CD14-positive monocyte (primary cell): ENCODE results near the gene GNA12. TPM values are rescaled to one million over a fixed set of nuclear protein-coding genes. Genes with fewer than 3 reads are reported as not detected.

ENCODE experiments used
- DNase-seq, 3 donors: peaks; one replicate each; pipeline ENCODE4 v3.0.0-alpha.2; 2011 to 2022
- H2AFZ ChIP-seq: 2 replicates; pipeline ENCODE4 v1.6.0; 2012; ENCODE audit warnings: mild to moderate bottlenecking, low read depth, low read length, inconsistent platforms; ENCODE audit not compliant: insufficient read depth, poor library complexity, severe bottlenecking
- H3K27ac ChIP-seq, 2 donors: 1 replicate in 1 of 2; 2 replicates in 1 of 2; pipeline ENCODE4 v1.5.1; 2012 to 2013; ENCODE audit warnings: low read length in 2 of 2, control low read depth in 1 of 2, inconsistent platforms in 1 of 2, low read depth in 1 of 2, mild to moderate bottlenecking in 1 of 2
- H3K27me3 ChIP-seq, 2 donors: one replicate each; pipeline versions ENCODE4 v1.6.0 to v1.6.1; 2011 to 2013; ENCODE audit warnings: low read length in 2 of 2; ENCODE audit not compliant: control insufficient read depth in 2 of 2, insufficient read depth in 2 of 2
- H3K36me3 ChIP-seq, 2 donors: replicated peaks in 1 of 2; 1 replicate in 1 of 2; 2 replicates in 1 of 2; pipeline versions ENCODE4 v1.5.1 to v1.6.1; 2012 to 2013; ENCODE audit warnings: low read length in 2 of 2, control low read depth in 1 of 2, inconsistent platforms in 1 of 2, mild to moderate bottlenecking in 1 of 2; ENCODE audit not compliant: insufficient read depth in 2 of 2, control insufficient read depth in 1 of 2
- H3K4me1 ChIP-seq, 2 donors: 1 replicate in 1 of 2; 2 replicates in 1 of 2; pipeline versions ENCODE4 v1.5.1 to v1.6.1; 2012 to 2013; ENCODE audit warnings: low read length in 2 of 2, control low read depth in 1 of 2, inconsistent platforms in 1 of 2, mild to moderate bottlenecking in 1 of 2, moderate library complexity in 1 of 2; ENCODE audit not compliant: insufficient read depth in 2 of 2, control insufficient read depth in 1 of 2
- H3K4me2 ChIP-seq: replicated peaks from 2 replicates; pipeline ENCODE3; 2012; ENCODE audit warnings: low read length, moderate library complexity, mild to moderate bottlenecking; ENCODE audit not compliant: poor library complexity, severe bottlenecking; ENCODE audit errors: extremely low read depth
- H3K4me3 ChIP-seq, 3 experiments: fragments of 200-600 bp in 1 of 3; sonication (generic) in 1 of 3; replicated peaks in 1 of 3; 1 replicate in 2 of 3; 2 replicates in 1 of 3; pipeline ENCODE4 v1.5.1; 2011 to 2013; ENCODE audit warnings: low read length in 3 of 3, mild to moderate bottlenecking in 3 of 3, control low read depth in 2 of 3, low read depth in 2 of 3, inconsistent platforms in 1 of 3, moderate library complexity in 1 of 3
- H3K79me2 ChIP-seq: 2 replicates; pipeline ENCODE4 v1.6.0; 2012; ENCODE audit warnings: mild to moderate bottlenecking, control low read depth, inconsistent platforms, low read length, moderate library complexity; ENCODE audit not compliant: insufficient read depth
- H3K9ac ChIP-seq: 2 replicates; pipeline ENCODE4 v1.6.0; 2017; ENCODE audit warnings: low read length, mild to moderate bottlenecking; ENCODE audit not compliant: insufficient read depth, poor library complexity, severe bottlenecking
- H3K9me3 ChIP-seq, 2 donors: replicated peaks in 1 of 2; 1 replicate in 1 of 2; 2 replicates in 1 of 2; pipeline versions ENCODE4 v1.5.1 to v1.6.1; 2012 to 2013; ENCODE audit warnings: low read length in 2 of 2, control low read depth in 1 of 2; ENCODE audit not compliant: control insufficient read depth in 1 of 2, insufficient read depth in 1 of 2
- H4K20me1 ChIP-seq: 2 replicates; pipeline ENCODE4 v1.6.0; 2012; ENCODE audit warnings: mild to moderate bottlenecking, low read length, control low read depth, moderate library complexity; ENCODE audit not compliant: insufficient read depth
- H3K27ac Mint-ChIP-seq, 7 donors: one replicate each; pipeline ENCODE4 v1.8.0; 2020; ENCODE audit warnings: mild to moderate bottlenecking in 7 of 7, mixed read lengths in 7 of 7, moderate library complexity in 6 of 7, inconsistent platforms in 2 of 7
- H3K27me3 Mint-ChIP-seq, 3 donors: one replicate each; pipeline ENCODE4 v1.8.0; 2021 to 2022; ENCODE audit warnings: low read depth in 3 of 3, mild to moderate bottlenecking in 3 of 3, mixed read lengths in 3 of 3, moderate library complexity in 3 of 3, inconsistent platforms in 1 of 3
- H3K36me3 Mint-ChIP-seq, 2 donors: one replicate each; pipeline ENCODE4 v1.8.0; 2020; ENCODE audit warnings: mixed read lengths in 2 of 2, inconsistent platforms in 1 of 2, mild to moderate bottlenecking in 1 of 2
- H3K4me1 Mint-ChIP-seq: one replicate; pipeline ENCODE4 v1.8.0; 2020; ENCODE audit warnings: mild to moderate bottlenecking, mixed read lengths
- H3K4me3 Mint-ChIP-seq, 2 donors: one replicate each; pipeline ENCODE4 v1.8.0; 2020; ENCODE audit warnings: mild to moderate bottlenecking in 2 of 2, mixed read lengths in 2 of 2, moderate library complexity in 1 of 2
- H3K9me3 Mint-ChIP-seq, 7 donors: one replicate each; pipeline ENCODE4 v1.8.0; 2020 to 2022; ENCODE audit warnings: mixed read lengths in 7 of 7, mild to moderate bottlenecking in 6 of 7, moderate library complexity in 6 of 7, inconsistent platforms in 2 of 7
- WGBS: methylation state at CpG from one replicate; pipeline ENCODE4 v1.1.5; 2013; ENCODE audit warnings: missing lambda C conversion rate; ENCODE audit not compliant: insufficient coverage; 5-methylcytosine and 5-hydroxymethylcytosine counted together
- intact Hi-C, 2 donors: fragments of 100-400 bp; cut with micrococcal nuclease; formaldehyde crosslinking; loops; one replicate each; pipeline versions ENCODE4 v1.15.0 to v1.15.1; 2023
- polyA plus RNA-seq, 3 donors: library from polyadenylated mRNA; depleted of rRNA in 1 of 3; unstranded in 2 of 3; stranded (reverse) in 1 of 3; fragments of 300-500 nt in 2 of 3; fragments of >200 nt in 1 of 3; fragmentation: Illumina TruSeq in 2 of 3; gene quantifications; 1 replicate in 2 of 3; 2 replicates in 1 of 3; pipeline ENCODE4 v1.2.3, GENCODE V29; 2012 to 2021
- TF ChIP-seq, protein P1 (sequence below): fragments of 200-600 bp; IDR thresholded peaks from one replicate; pipeline ENCODE4 v1.8.0; 2022; ENCODE audit warnings: antibody characterized with exemption, mild to moderate bottlenecking

The GNA12 gene
- polyA plus RNA-seq, 3 donors = 3.4 to 25.9 (median 10.6) TPM

DNA sequence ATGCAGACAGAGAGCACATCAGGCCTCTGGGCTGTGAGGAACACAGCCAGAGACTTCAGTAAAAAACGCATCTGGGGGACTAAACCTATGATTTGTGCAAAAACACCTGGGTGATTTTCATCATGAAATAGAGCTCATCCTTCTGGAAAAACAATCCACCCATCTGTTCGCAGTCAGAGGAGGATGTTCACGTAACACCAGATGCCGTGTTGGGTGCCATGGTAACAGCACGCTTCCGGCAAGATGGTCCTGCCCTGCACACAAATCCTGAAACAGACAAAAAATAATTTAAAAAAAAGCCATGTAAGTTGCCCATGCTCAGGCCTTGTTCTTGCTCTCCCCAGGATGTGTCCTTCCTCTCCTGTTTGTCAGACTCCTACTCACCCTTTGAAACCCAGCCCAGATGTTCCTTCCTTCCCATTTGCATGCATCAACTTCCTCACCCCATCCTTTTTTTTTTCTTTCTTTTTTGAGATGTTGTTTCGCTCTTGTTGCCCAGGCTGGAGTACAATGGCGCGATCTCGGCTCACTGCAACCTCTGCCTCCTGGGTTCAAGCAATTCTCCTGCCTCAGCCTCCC is 28.3 kb upstream of the GNA12 start:
- WGBS = 93% methylated on average over 6 of the region's 10 CpGs
- Mint-ChIP-seq H3K27ac (no peak overlapping the region), H3K27me3 (peaks cover 16 to 39% (median 33%) of the 10 kb centered on the region in 3 donors), H3K4me3 (peak overlapping the region in 1 of 2 donors; percentile 33), H3K4me1 (peaks cover 19% of the 10 kb centered on the region), H3K9me3 (peaks cover 0 to 4% (median 4%) of the 10 kb centered on the region in 7 donors), H3K36me3 (peaks cover 4 to 6% of the 10 kb centered on the region in 2 donors)
- no peaks in the 10 kb centered on the region for H3K9me3 ChIP-seq
- DNase-seq = no peak
- no peaks in the 10 kb centered on the region for H3K36me3 ChIP-seq
- H3K27ac ChIP-seq = no peak overlapping the region
- H3K4me3 ChIP-seq = no peak overlapping the region
- TF ChIP-seq, protein P1, sequence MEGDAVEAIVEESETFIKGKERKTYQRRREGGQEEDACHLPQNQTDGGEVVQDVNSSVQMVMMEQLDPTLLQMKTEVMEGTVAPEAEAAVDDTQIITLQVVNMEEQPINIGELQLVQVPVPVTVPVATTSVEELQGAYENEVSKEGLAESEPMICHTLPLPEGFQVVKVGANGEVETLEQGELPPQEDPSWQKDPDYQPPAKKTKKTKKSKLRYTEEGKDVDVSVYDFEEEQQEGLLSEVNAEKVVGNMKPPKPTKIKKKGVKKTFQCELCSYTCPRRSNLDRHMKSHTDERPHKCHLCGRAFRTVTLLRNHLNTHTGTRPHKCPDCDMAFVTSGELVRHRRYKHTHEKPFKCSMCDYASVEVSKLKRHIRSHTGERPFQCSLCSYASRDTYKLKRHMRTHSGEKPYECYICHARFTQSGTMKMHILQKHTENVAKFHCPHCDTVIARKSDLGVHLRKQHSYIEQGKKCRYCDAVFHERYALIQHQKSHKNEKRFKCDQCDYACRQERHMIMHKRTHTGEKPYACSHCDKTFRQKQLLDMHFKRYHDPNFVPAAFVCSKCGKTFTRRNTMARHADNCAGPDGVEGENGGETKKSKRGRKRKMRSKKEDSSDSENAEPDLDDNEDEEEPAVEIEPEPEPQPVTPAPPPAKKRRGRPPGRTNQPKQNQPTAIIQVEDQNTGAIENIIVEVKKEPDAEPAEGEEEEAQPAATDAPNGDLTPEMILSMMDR = no peak
- no peak overlapping the region for H2AFZ ChIP-seq
- peaks cover 14 to 15% of the 10 kb centered on the region in 2 donors for H3K4me1 ChIP-seq
- H3K4me2 ChIP-seq = no peak overlapping the region
- intact Hi-C loops = loop anchor here in 1 of 2 donors (10.0 kb wide), 2 partner anchors 92 to 422 kb away; no protein-coding TSS in a partner anchor
- H3K27me3 ChIP-seq = peaks cover 0 to 2% of the 10 kb centered on the region in 2 donors
- no peak overlapping the region for H3K9ac ChIP-seq
- no peaks in the 10 kb centered on the region for H3K79me2 ChIP-seq
- H4K20me1 ChIP-seq = no peaks in the 10 kb centered on the region

- H3K27ac Mint-ChIP-seq = peak overlapping the region; percentile 42 to 94 (median 82)
- Histone ChIP-seq H3K4me2 (peak overlapping the region; percentile 54), H4K20me1 (no peaks in the 10 kb centered on the region), H3K4me3 (peak overlapping the region in 1 of 3 experiments; percentile 38), H3K4me1 (peaks cover 14 to 15% of the 10 kb centered on the region in 2 donors), H3K27ac (peak overlapping the region in 1 of 2 donors; percentile 44), H3K9ac (peak overlapping the region; percentile 18), H2AFZ (peak overlapping the region; percentile 57), H3K27me3 (peaks cover 0 to 8% of the 10 kb centered on the region in 2 donors), H3K36me3 (no peaks in the 10 kb centered on the region), H3K9me3 (no peaks in the 10 kb centered on the region), H3K79me2 (no peaks in the 10 kb centered on the region)
- DNase-seq = peak; percentile 82 to 92 (median 89)
- H3K27me3 Mint-ChIP-seq = peaks cover 32 to 51% (median 49%) of the 10 kb centered on the region in 3 donors
- peaks cover 0 to 7% (median 4%) of the 10 kb centered on the region in 7 donors for H3K9me3 Mint-ChIP-seq
- peaks cover 4 to 6% of the 10 kb centered on the region in 2 donors for H3K36me3 Mint-ChIP-seq
- 1% methylated on average over 8 of the region's 10 CpGs for WGBS
- H3K4me3 Mint-ChIP-seq = peak overlapping the region; percentile 63 to 89
- intact Hi-C loops = loop anchor here in 1 of 2 donors (10.0 kb wide), 2 partner anchors 94 to 424 kb away; no protein-coding TSS in a partner anchor
- TF ChIP-seq, protein P1 = no peak
- peaks cover 19% of the 10 kb centered on the region for H3K4me1 Mint-ChIP-seq
Observed at GRCh38 chr7:2870471-2870931, 26.4 kb upstream of the GNA12 start.
